Activated CD4-positive, alpha-beta T cell treated with anti-CD3 and anti-CD28 coated beads for 36 hours (primary cell): ENCODE measurements around the gene DHX57. TPM values are rescaled to one million over a fixed set of nuclear protein-coding genes. Genes with fewer than 3 reads are reported as not detected.
"Not testable (repeated sequence)": the region's sequence is repeated elsewhere in the genome, so short reads cannot be mapped to it uniquely, and the experiment has no call there.

Source experiments
- ATAC-seq: fragments of 200-7000 bp; cut with Tn5 transposase; one replicate; pipeline ENCODE4 v1.10.0; 2021; ENCODE audit warnings: mild to moderate bottlenecking, moderate library complexity
- CTCF ChIA-PET: fragments of 350-600 bp; sonication (Branson Sonifier 250); formaldehyde crosslinking; loops from one replicate; lab custom pipeline; 2021; ENCODE audit warnings: antibody characterized with exemption; lab: Charles Lee
- POLR2A ChIA-PET: fragments of 350-600 bp; sonication (Branson Sonifier 250); formaldehyde crosslinking; loops from one replicate; lab custom pipeline; 2021; ENCODE audit warnings: antibody characterized with exemption, inconsistent platforms; lab: Charles Lee
- DNase-seq: peaks from one replicate; pipeline ENCODE4 v3.0.0-alpha.2; 2020
- H3K27ac Mint-ChIP-seq: one replicate; pipeline ENCODE4 v1.8.0; 2021; ENCODE audit warnings: mixed read lengths
- H3K27me3 Mint-ChIP-seq: one replicate; pipeline ENCODE4 v1.8.0; 2021; ENCODE audit warnings: mixed read lengths
- H3K36me3 Mint-ChIP-seq: one replicate; pipeline ENCODE4 v1.8.0; 2021; ENCODE audit warnings: low read depth, mixed read lengths
- H3K4me1 Mint-ChIP-seq: one replicate; pipeline ENCODE4 v1.8.0; 2021; ENCODE audit warnings: mixed read lengths
- H3K4me3 Mint-ChIP-seq: one replicate; pipeline ENCODE4 v1.8.0; 2021; ENCODE audit warnings: mild to moderate bottlenecking, moderate library complexity, mixed read lengths
- H3K9me3 Mint-ChIP-seq: one replicate; pipeline ENCODE4 v1.8.0; 2021; ENCODE audit warnings: low read depth, mixed read lengths
- intact Hi-C, 2 experiments: fragments of 100-400 bp; cut with DNase I in 1 of 2; cut with micrococcal nuclease in 1 of 2; formaldehyde crosslinking; loops; one replicate each; pipeline versions ENCODE4 v1.14.2 to v1.15.1; 2022 to 2024; cut with DNase I, micrococcal nuclease
- total RNA-seq, 2 experiments: library from RNA; stranded (reverse); gene quantifications; one replicate each; pipeline ENCODE4 v1.2.3, GENCODE V29; 2021

The DHX57 gene
- total RNA-seq, 2 experiments from 2014 or later, result 14.0 to 20.3 TPM

DNA sequence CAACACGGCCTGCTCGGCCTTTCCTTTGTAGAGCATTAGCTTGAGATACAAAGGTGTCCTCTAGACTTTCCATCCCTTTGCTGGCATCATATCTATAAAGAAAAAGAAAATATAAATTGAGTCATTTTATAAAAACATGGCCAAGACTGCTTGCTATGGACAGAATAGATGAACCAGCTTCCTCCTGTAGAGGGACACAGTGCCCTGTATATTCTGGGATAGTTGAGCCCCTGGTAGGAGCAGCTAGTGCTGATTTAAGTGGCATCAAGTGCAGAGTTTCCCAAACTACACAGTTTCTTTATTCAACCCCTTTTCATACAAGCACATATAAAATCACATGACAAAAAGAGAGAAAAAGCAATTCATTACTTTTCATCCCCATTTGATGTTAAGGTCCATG is 49.8 kb downstream of the DHX57 start:
- Mint-ChIP-seq H3K4me1 (peaks cover 2% of the 10 kb centered on the region), H3K27ac (no peak overlapping the region), H3K27me3 (no peaks in the 10 kb centered on the region), H3K4me3 (no peak overlapping the region), H3K9me3 (no peaks in the 10 kb centered on the region), H3K36me3 (peaks cover 28% of the 10 kb centered on the region)
- POLR2A ChIA-PET, result interaction anchor here (0.6 kb wide), 1 partner anchor 12 kb away, joined by 4 read pairs; no protein-coding TSS in a partner anchor
- DNase-seq (no peak), ATAC-seq (no peak)
- CTCF ChIA-PET, result interaction anchor here (1.0 kb wide), 1 partner anchor 403 kb away, joined by 3 read pairs; no protein-coding TSS in a partner anchor
- intact Hi-C loops, result no loop called here

DNA sequence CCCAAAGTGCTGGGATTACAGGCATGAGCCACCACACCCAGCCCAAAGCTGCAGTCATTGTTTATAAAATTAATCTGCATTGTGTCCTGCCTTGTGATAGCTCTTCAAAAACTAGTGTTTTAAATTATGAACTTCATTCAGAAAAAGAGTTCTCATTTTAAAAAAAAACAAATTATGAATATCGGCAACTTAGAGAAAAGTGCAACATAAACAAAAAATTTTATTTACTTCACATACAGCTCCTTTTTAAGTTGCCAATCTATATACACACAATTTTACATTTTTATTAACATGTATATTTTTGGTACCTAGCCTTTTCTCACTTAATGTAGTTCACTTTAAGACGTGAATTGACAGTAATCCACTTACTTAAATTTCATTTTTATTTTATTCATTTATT is 50.8 kb downstream of the DHX57 start:
- ATAC-seq (no peak), DNase-seq (no peak)
- H3K9me3 Mint-ChIP-seq, result no peaks in the 10 kb centered on the region
- H3K4me1 Mint-ChIP-seq, result peaks cover 2% of the 10 kb centered on the region
- ChIA-PET POLR2A (no interaction called here), CTCF (interaction anchor here (0.5 to 1.0 kb wide), 3 partner anchors 17 to 993 kb away, joined by 3 read pairs; no protein-coding TSS in a partner anchor)
- no peak overlapping the region for H3K4me3 Mint-ChIP-seq
- peaks cover 30% of the 10 kb centered on the region for H3K36me3 Mint-ChIP-seq
- intact Hi-C loops, result no loop called here
- H3K27me3 Mint-ChIP-seq, result no peaks in the 10 kb centered on the region
- no peak overlapping the region for H3K27ac Mint-ChIP-seq

- DNase-seq (no peak), ATAC-seq (no peak)
- ChIA-PET POLR2A (no interaction called here), CTCF (no interaction called here)
- intact Hi-C loops, result no loop called here
- Mint-ChIP-seq H3K27me3 (no peaks in the 10 kb centered on the region), H3K4me1 (peaks cover 2% of the 10 kb centered on the region), H3K27ac (no peak overlapping the region), H3K36me3 (peaks cover 36% of the 10 kb centered on the region), H3K4me3 (no peak overlapping the region), H3K9me3 (no peaks in the 10 kb centered on the region)
Observed at GRCh38 chr2:38823386-38823785, 52.3 kb downstream of the DHX57 start.

GRCh38 chr2:38818565-38818964 is 57.2 kb downstream of the DHX57 start:
- peaks cover 30% of the 10 kb centered on the region for H3K36me3 Mint-ChIP-seq
- POLR2A ChIA-PET, result interaction anchor here (1.1 kb wide), 1 partner anchor 13 kb away, joined by 4 read pairs; no protein-coding TSS in a partner anchor

DNA sequence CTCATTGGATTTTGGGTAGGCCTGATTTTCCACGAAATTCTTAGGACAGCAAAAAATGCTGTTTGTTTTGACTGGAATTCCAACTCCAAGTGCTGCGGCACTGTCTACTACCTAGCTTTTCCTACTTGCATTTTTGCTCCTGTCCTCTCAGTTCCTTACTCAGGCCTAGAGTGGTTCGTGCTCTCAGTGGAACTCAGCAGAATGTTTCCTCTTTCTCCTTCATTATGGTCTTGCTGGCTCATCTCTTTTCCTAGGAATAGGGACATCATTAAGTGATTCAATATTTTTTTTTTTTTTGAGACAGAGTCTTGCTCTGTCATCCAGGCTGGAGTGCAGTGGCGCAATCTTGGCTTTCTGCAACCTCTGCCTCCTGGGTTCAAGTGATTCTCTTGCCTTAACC is 59.8 kb downstream of the DHX57 start:
- DNase-seq (no peak), ATAC-seq (no peak)
- ChIA-PET CTCF (no interaction called here), POLR2A (no interaction called here)
- Mint-ChIP-seq H3K4me3 (no peak overlapping the region), H3K27ac (no peak overlapping the region), H3K27me3 (no peaks in the 10 kb centered on the region), H3K4me1 (no peaks in the 10 kb centered on the region), H3K9me3 (no peaks in the 10 kb centered on the region), H3K36me3 (peaks cover 26% of the 10 kb centered on the region)
- intact Hi-C loops, result no loop called here

More at GRCh38 chr2:38818565-38818964, 57.2 kb downstream of the DHX57 start:
- H3K27ac Mint-ChIP-seq, result no peak overlapping the region
- CTCF ChIA-PET, result interaction anchor here (0.6 to 1.8 kb wide), 3 partner anchors 16 to 279 kb away, joined by 4 to 5 read pairs (median 4); no protein-coding TSS in a partner anchor
- H3K4me3 Mint-ChIP-seq, result no peak overlapping the region
- no peaks in the 10 kb centered on the region for H3K4me1 Mint-ChIP-seq
- no peaks in the 10 kb centered on the region for H3K9me3 Mint-ChIP-seq
- no peak for DNase-seq
- ATAC-seq, result no peak
- intact Hi-C loops, result no loop called here
- no peaks in the 10 kb centered on the region for H3K27me3 Mint-ChIP-seq

DNA sequence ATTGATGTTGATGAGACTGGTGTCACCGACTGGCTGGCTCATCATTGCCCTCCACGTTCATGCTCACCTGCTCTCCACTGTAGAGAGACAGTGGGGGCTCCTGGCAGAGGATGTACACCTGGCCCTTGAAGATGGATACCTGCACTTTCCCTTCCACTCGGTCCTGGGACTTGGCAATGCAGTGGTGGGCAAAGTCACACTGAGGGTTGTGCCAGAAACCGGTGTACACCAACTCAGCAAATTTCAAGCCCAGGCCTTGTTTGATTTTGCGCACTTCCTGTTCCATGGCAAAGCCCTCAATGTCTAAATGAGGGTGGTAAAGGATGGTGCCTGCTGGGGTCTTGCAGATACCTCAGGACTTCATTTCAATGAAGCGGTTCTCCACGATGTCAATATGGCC is 65.2 kb downstream of the DHX57 start:
- no peak for ATAC-seq
- DNase-seq, result no peak
- Mint-ChIP-seq H3K9me3 (no peaks in the 10 kb centered on the region), H3K27ac (no peak overlapping the region), H3K27me3 (no peaks in the 10 kb centered on the region), H3K4me3 (no peak overlapping the region), H3K4me1 (no peaks in the 10 kb centered on the region), H3K36me3 (peaks cover 11% of the 10 kb centered on the region)
- ChIA-PET POLR2A (no interaction called here), CTCF (no interaction called here)
- intact Hi-C loops, result no loop called here

GRCh38 chr2:38808677-38809076 is 67.1 kb downstream of the DHX57 start:
- no peak for ATAC-seq
- H3K27me3 Mint-ChIP-seq, result no peaks in the 10 kb centered on the region
- no peak for DNase-seq
- H3K27ac Mint-ChIP-seq, result no peak overlapping the region
- no peaks in the 10 kb centered on the region for H3K9me3 Mint-ChIP-seq
- H3K36me3 Mint-ChIP-seq, result peaks cover 8% of the 10 kb centered on the region
- CTCF ChIA-PET, result no interaction called here
- intact Hi-C loops, result no loop called here
- no peaks in the 10 kb centered on the region for H3K4me1 Mint-ChIP-seq
- no peak overlapping the region for H3K4me3 Mint-ChIP-seq
- POLR2A ChIA-PET, result no interaction called here

- ChIA-PET CTCF (interaction anchor here (0.6 kb wide), 1 partner anchor 84 kb away, joined by 3 read pairs; no protein-coding TSS in a partner anchor), POLR2A (no interaction called here)
- Mint-ChIP-seq H3K27ac (no peak overlapping the region), H3K4me3 (no peak overlapping the region), H3K36me3 (peaks cover 12% of the 10 kb centered on the region), H3K9me3 (no peaks in the 10 kb centered on the region), H3K27me3 (no peaks in the 10 kb centered on the region), H3K4me1 (no peaks in the 10 kb centered on the region)
- DNase-seq (no peak), ATAC-seq (no peak)
- intact Hi-C loops, result no loop called here
Observed at GRCh38 chr2:38806733-38807059, 69.0 kb downstream of the DHX57 start.

DNA sequence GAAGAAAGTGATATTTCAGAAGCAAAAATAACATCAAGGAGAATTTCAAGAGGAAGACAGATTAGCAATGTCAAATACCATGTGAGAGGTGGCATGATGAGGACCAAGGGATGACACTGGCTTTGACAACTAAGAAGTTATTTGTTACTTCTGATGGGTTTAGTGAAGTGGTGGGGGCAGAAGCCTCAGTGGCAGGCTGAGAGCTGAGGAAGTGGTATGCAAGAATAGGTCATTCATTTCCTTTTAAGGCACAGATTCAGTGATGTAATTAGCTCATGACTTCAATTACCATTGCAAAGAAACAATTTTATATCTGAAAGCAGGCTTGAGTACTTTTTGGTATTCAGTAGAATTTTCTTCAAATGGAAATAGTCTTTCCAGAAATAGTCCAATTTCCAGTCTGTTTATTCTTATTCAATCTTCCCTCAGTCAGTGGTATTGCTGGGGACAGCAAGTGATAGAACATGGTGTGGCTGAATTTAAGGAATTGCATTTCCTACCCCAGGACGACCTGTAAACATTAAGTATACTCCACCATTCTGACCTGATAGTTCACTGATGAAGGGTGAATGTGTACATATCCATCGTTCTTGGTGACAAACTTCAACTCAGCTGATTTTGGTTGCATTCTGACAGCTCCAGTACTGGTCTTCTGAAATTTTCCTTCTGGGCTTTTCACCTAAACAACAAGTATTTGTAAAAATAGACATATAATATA is 69.6 kb downstream of the DHX57 start:
- POLR2A ChIA-PET, result interaction anchor here (1.3 kb wide), 1 partner anchor 12 kb away, joined by 4 read pairs; no protein-coding TSS in a partner anchor
- ATAC-seq, result no peak
- DNase-seq, result no peak
- intact Hi-C loops, result no loop called here
- no peak overlapping the region for H3K27ac Mint-ChIP-seq
- no peaks in the 10 kb centered on the region for H3K9me3 Mint-ChIP-seq
- H3K4me3 Mint-ChIP-seq, result no peak overlapping the region
- H3K4me1 Mint-ChIP-seq, result no peaks in the 10 kb centered on the region
- H3K36me3 Mint-ChIP-seq, result peaks cover 10% of the 10 kb centered on the region
- H3K27me3 Mint-ChIP-seq, result no peaks in the 10 kb centered on the region
- CTCF ChIA-PET, result interaction anchor here (0.6 to 1.0 kb wide), 2 partner anchors 84 to 224 kb away, joined by 3 read pairs; no protein-coding TSS in a partner anchor

DNA sequence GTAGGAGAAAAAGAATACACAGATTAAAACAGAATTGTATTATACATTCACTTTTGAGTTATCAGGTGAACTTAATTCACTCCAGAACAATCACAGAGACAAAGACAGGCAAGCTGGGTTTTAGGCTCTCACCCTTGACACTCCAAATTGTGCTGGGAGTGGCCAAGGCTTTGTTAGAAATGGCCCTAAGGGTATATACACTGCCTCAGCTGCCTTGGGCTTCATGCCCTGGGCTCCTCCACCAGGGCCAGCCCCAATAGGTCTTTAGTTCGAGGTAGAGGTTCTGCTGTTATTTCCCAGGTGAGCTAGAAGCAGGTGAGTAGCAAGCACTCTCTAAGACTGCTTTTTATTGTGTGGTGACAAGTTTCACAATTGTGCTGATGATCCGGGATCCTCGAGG is 77.8 kb downstream of the DHX57 start:
- Mint-ChIP-seq H3K9me3 (no peaks in the 10 kb centered on the region), H3K4me1 (no peaks in the 10 kb centered on the region), H3K4me3 (no peak overlapping the region), H3K27ac (no peak overlapping the region), H3K36me3 (peaks cover 12% of the 10 kb centered on the region), H3K27me3 (no peaks in the 10 kb centered on the region)
- DNase-seq (no peak), ATAC-seq (no peak)
- intact Hi-C loops, result no loop called here
- CTCF ChIA-PET, result no interaction called here
- POLR2A ChIA-PET, result no interaction called here

DNA sequence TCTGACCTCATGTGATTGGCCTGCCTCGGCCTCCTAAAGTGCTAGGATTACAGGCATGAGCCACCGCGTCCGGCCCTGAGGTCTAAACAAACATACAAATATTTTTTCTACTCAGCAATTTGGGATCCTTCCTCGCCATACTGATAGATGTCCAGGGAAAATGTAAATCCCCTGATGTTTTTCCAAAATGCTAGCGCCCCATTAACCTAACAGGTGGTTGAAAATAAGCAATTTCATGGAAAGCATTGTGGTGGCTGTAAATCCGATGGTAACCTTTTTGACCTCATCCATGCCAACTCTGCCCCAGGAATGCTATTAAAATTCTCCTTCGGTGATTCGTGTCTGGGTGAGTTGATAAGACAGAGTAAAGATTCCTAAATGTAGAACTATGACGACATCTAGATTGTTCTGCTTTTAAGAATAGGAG is 78.5 kb downstream of the DHX57 start:
- no peak for DNase-seq
- POLR2A ChIA-PET, result no interaction called here
- Mint-ChIP-seq H3K36me3 (peaks cover 12% of the 10 kb centered on the region), H3K4me3 (no peak overlapping the region), H3K27ac (no peak overlapping the region), H3K9me3 (no peaks in the 10 kb centered on the region), H3K4me1 (no peaks in the 10 kb centered on the region), H3K27me3 (no peaks in the 10 kb centered on the region)
- CTCF ChIA-PET, result interaction anchor here (1.1 kb wide), 1 partner anchor 41 kb away, joined by 3 read pairs; no protein-coding TSS in a partner anchor
- no peak for ATAC-seq
- intact Hi-C loops, result no loop called here

DNA sequence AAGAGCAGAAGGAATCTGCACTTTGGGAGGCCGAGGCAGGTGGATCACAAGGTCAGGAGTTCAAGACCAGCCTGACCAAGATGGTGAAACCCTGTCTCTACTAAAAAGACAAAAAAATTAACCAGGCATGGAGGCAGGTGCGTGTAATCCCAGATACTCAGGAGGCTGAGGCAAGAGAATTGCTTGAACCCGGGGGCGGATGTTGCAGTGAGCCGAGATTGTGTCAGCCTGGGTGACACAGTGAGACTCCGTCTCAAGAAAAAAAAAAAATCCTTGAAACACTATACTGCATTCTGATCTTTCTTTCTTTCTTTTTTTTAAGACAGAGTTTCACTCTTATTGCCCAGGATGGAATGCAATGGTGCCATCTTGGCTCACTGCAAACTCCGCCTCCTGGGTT is 80.7 kb downstream of the DHX57 start:
- H3K36me3 Mint-ChIP-seq, H3K27me3 Mint-ChIP-seq, DNase-seq, H3K27ac Mint-ChIP-seq, H3K9me3 Mint-ChIP-seq, ATAC-seq, intact Hi-C loops, H3K4me3 Mint-ChIP-seq, H3K4me1 Mint-ChIP-seq, CTCF ChIA-PET: not testable (repeated sequence)
- POLR2A ChIA-PET, result interaction anchor here (0.6 kb wide), 1 partner anchor 11 kb away, joined by 3 read pairs; no protein-coding TSS in a partner anchor
